Activated CD8-positive, alpha-beta T cell treated with anti-CD3 and anti-CD28 coated beads for 36 hours (primary cell): ENCODE results near the gene SPINT3. TPM values are rescaled to one million over a fixed set of nuclear protein-coding genes. Genes with fewer than 3 reads are reported as not detected.

Source experiments
- ATAC-seq: fragments of 200-7000 bp; cut with Tn5 transposase; one replicate; pipeline ENCODE4 v1.10.0; 2021; ENCODE audit warnings: mild to moderate bottlenecking, moderate library complexity
- CTCF ChIA-PET: fragments of 350-600 bp; sonication (Branson Sonifier 250); formaldehyde crosslinking; loops from one replicate; lab custom pipeline; 2021; ENCODE audit warnings: antibody characterized with exemption; lab: Charles Lee
- POLR2A ChIA-PET: fragments of 350-600 bp; sonication (Branson Sonifier 250); formaldehyde crosslinking; loops from one replicate; lab custom pipeline; 2021; ENCODE audit warnings: antibody characterized with exemption; lab: Charles Lee
- DNase-seq: peaks from one replicate; pipeline ENCODE4 v3.0.0-alpha.2; 2020
- H3K27ac Mint-ChIP-seq: one replicate; pipeline ENCODE4 v1.8.0; 2021; ENCODE audit warnings: mild to moderate bottlenecking, mixed read lengths
- H3K27me3 Mint-ChIP-seq: one replicate; pipeline ENCODE4 v1.8.0; 2021; ENCODE audit warnings: mixed read lengths
- H3K36me3 Mint-ChIP-seq: one replicate; pipeline ENCODE4 v1.8.0; 2021; ENCODE audit warnings: low read depth, mixed read lengths
- H3K4me1 Mint-ChIP-seq: one replicate; pipeline ENCODE4 v1.8.0; 2021; ENCODE audit warnings: low read depth, mixed read lengths
- H3K4me3 Mint-ChIP-seq: one replicate; pipeline ENCODE4 v1.8.0; 2021; ENCODE audit warnings: mild to moderate bottlenecking, moderate library complexity, mixed read lengths
- H3K9me3 Mint-ChIP-seq: one replicate; pipeline ENCODE4 v1.8.0; 2021; ENCODE audit warnings: mixed read lengths
- intact Hi-C: fragments of 100-400 bp; cut with micrococcal nuclease; formaldehyde crosslinking; loops from one replicate; pipeline ENCODE4 v1.10.0; 2022
- total RNA-seq, 2 experiments: library from RNA; stranded (reverse); gene quantifications; one replicate each; pipeline ENCODE4 v1.2.3, GENCODE V29; 2021
- TF ChIP-seq, protein P1 (sequence below): fragments of 200-600 bp; IDR thresholded peaks from one replicate; pipeline ENCODE4 v1.8.0; 2022; ENCODE audit warnings: antibody characterized with exemption, mild to moderate bottlenecking

SPINT3 gene
- total RNA-seq, 2 experiments from 2014 or later = not detected

- intact Hi-C loops = no loop called here
- CTCF ChIA-PET = interaction anchor here (1.3 kb wide), 1 partner anchor 220 kb away, joined by 4 read pairs; no protein-coding TSS in a partner anchor
These were observed 35.3 kb upstream of the SPINT3 start for GRCh38 chr20:45550765-45551164.

GRCh38 chr20:45548410-45548809 lies 33.0 kb upstream of the SPINT3 start:
- no peaks in the 10 kb centered on the region for H3K36me3 Mint-ChIP-seq

More at GRCh38 chr20:45550765-45551164, 35.3 kb upstream of the SPINT3 start:
- Mint-ChIP-seq H3K27ac (no peak overlapping the region), H3K36me3 (no peaks in the 10 kb centered on the region), H3K4me1 (no peaks in the 10 kb centered on the region), H3K27me3 (peaks cover 21% of the 10 kb centered on the region), H3K4me3 (no peak overlapping the region), H3K9me3 (no peaks in the 10 kb centered on the region)
- DNase-seq (no peak), ATAC-seq (no peak)
- TF ChIP-seq, protein P1, sequence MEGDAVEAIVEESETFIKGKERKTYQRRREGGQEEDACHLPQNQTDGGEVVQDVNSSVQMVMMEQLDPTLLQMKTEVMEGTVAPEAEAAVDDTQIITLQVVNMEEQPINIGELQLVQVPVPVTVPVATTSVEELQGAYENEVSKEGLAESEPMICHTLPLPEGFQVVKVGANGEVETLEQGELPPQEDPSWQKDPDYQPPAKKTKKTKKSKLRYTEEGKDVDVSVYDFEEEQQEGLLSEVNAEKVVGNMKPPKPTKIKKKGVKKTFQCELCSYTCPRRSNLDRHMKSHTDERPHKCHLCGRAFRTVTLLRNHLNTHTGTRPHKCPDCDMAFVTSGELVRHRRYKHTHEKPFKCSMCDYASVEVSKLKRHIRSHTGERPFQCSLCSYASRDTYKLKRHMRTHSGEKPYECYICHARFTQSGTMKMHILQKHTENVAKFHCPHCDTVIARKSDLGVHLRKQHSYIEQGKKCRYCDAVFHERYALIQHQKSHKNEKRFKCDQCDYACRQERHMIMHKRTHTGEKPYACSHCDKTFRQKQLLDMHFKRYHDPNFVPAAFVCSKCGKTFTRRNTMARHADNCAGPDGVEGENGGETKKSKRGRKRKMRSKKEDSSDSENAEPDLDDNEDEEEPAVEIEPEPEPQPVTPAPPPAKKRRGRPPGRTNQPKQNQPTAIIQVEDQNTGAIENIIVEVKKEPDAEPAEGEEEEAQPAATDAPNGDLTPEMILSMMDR = no peak
- POLR2A ChIA-PET = no interaction called here

GRCh38 chr20:45547206-45547770 lies 31.9 kb upstream of the SPINT3 start, which contains the start of gene EPPIN:
EPPIN (minus strand) TSS chr20:45547401; CDS start chr20:45547357, 44 bp downstream.
- Mint-ChIP-seq H3K4me3 (no peak within 1 kb of the TSS), H3K9me3 (no peaks in the 10 kb centered on the region), H3K27ac (no peak within 1 kb of the TSS), H3K4me1 (no peaks in the 10 kb centered on the region), H3K27me3 (peaks cover 26% of the 10 kb centered on the region), H3K36me3 (no peaks in the 10 kb centered on the region)
- intact Hi-C loops = no loop called here
- ATAC-seq (no peak), DNase-seq (no peak)
- ChIA-PET CTCF (interaction anchor here (1.3 kb wide), 1 partner anchor 224 kb away, joined by 4 read pairs; no protein-coding TSS in a partner anchor), POLR2A (no interaction called here)
- TF ChIP-seq, protein P1 = no peak

More at GRCh38 chr20:45548410-45548809, 33.0 kb upstream of the SPINT3 start:
- H3K9me3 Mint-ChIP-seq = no peaks in the 10 kb centered on the region
- ChIA-PET CTCF (no interaction called here), POLR2A (no interaction called here)
- DNase-seq (no peak), ATAC-seq (no peak)
- intact Hi-C loops = no loop called here
- H3K4me3 Mint-ChIP-seq = no peak overlapping the region
- H3K27me3 Mint-ChIP-seq = peaks cover 24% of the 10 kb centered on the region
- TF ChIP-seq, protein P1 = no peak
- no peak overlapping the region for H3K27ac Mint-ChIP-seq
- no peaks in the 10 kb centered on the region for H3K4me1 Mint-ChIP-seq

DNA sequence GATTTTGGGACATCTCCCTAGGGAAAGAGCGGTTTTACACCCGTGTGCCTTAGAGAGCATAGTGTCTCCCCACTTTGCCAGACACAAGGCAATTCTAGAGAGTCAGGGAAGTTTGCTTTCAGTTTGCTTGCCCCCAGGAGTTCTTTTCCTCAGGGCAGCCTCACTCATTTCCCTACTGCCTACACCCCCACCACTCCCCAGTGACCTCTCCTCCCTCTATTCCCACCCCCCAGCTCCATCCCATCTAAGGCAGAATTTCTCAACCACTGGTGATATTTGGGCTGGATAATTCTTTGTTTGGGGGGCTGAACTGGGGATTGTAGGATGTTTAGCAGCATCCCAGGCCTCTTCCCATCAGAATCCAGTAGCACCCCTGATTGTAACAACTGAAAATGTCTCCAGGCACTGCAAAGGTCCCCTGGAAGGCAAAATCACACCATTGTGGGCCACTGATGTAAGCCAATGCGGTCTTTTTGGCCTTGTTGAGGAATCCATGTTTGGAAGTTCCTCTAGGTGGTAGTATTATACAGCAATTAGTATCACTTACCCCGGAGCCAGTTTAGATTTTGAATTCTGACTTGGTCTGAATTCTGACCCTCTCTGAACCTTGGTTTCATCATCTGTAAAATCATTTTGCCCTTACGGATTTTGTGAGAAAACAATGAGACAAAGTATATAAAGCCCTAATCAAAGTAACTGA lies 30.5 kb upstream of the SPINT3 start:
- Mint-ChIP-seq H3K9me3 (no peaks in the 10 kb centered on the region), H3K27me3 (peaks cover 33% of the 10 kb centered on the region), H3K4me1 (no peaks in the 10 kb centered on the region), H3K4me3 (no peak overlapping the region), H3K36me3 (no peaks in the 10 kb centered on the region), H3K27ac (no peak overlapping the region)
- TF ChIP-seq, protein P1 = peak; percentile 25
- ChIA-PET CTCF (interaction anchor here (2.1 kb wide), 1 partner anchor 224 kb away, joined by 13 read pairs; no protein-coding TSS in a partner anchor), POLR2A (no interaction called here)
- intact Hi-C loops = no loop called here
- ATAC-seq (no peak), DNase-seq (no peak)

- Mint-ChIP-seq H3K4me3 (no peak overlapping the region), H3K27me3 (peaks cover 34% of the 10 kb centered on the region), H3K9me3 (no peaks in the 10 kb centered on the region), H3K36me3 (no peaks in the 10 kb centered on the region), H3K27ac (no peak overlapping the region), H3K4me1 (no peaks in the 10 kb centered on the region)
- intact Hi-C loops = no loop called here
- ChIA-PET CTCF (interaction anchor here (2.1 kb wide), 1 partner anchor 225 kb away, joined by 13 read pairs; no protein-coding TSS in a partner anchor), POLR2A (no interaction called here)
- DNase-seq (no peak), ATAC-seq (no peak)
- TF ChIP-seq, protein P1 = no peak
These were observed 29.9 kb upstream of the SPINT3 start for GRCh38 chr20:45545351-45545750.
